ENCODE data around the gene EPG5.
"Not testable (repeated sequence)": the region's sequence is repeated elsewhere in the genome, so short reads cannot be mapped to it uniquely, and the experiment has no call there.

Gene EPG5

GRCh38 chr18:45836242-45837205 lies 130.6 kb downstream of the EPG5 start:
- WGBS, 2 experiments, result 55 to 57% methylated on average over 14 of the region's 14 CpGs
- Histone ChIP-seq H3K27me3 (ENCODE audit: control insufficient read depth, insufficient read depth, low read length, poor library complexity, severe bottlenecking) (peaks cover 58% of the 10 kb centered on the region), H3K4me1 (ENCODE audit: control insufficient read depth, insufficient read depth, low read length) (peaks cover 5% of the 10 kb centered on the region), H3K27ac (ENCODE audit: insufficient read depth, low read depth, low read length, poor library complexity, severe bottlenecking) (no peak overlapping the region), H3K36me3 (ENCODE audit: control insufficient read depth, insufficient read depth, low read length) (no peaks in the 10 kb centered on the region), H3K9me3 (ENCODE audit: control insufficient read depth, low read length) (no peaks in the 10 kb centered on the region), H3K4me3 (ENCODE audit: insufficient read depth, low read depth, low read length) (no peak overlapping the region)

GRCh38 chr18:45835057-45835636 lies 132.0 kb downstream of the EPG5 start:
- peaks cover 5% of the 10 kb centered on the region for H3K4me1 ChIP-seq (ENCODE audit: control insufficient read depth, insufficient read depth, low read length)
- WGBS, 2 experiments, result 87 to 91% methylated on average over 3 of the region's 3 CpGs
- H3K27me3 ChIP-seq (ENCODE audit: control insufficient read depth, insufficient read depth, low read length, poor library complexity, severe bottlenecking), result peaks cover 58% of the 10 kb centered on the region

GRCh38 chr18:45834306-45834705 lies 132.8 kb downstream of the EPG5 start:
- peaks cover 5% of the 10 kb centered on the region for H3K4me1 ChIP-seq (ENCODE audit: control insufficient read depth, insufficient read depth, low read length)
- no peaks in the 10 kb centered on the region for H3K9me3 ChIP-seq (ENCODE audit: control insufficient read depth, low read length)
- no peak overlapping the region for H3K27ac ChIP-seq (ENCODE audit: insufficient read depth, low read depth, low read length, poor library complexity, severe bottlenecking)
- H3K27me3 ChIP-seq (ENCODE audit: control insufficient read depth, insufficient read depth, low read length, poor library complexity, severe bottlenecking), result peaks cover 51% of the 10 kb centered on the region
- 87 to 93% methylated on average over 1 of the region's 1 CpG for WGBS, 2 experiments
- H3K36me3 ChIP-seq (ENCODE audit: control insufficient read depth, insufficient read depth, low read length), result no peaks in the 10 kb centered on the region
- no peak overlapping the region for H3K4me3 ChIP-seq (ENCODE audit: insufficient read depth, low read depth, low read length)

More at GRCh38 chr18:45835057-45835636, 132.0 kb downstream of the EPG5 start:
- H3K4me3 ChIP-seq (ENCODE audit: insufficient read depth, low read depth, low read length), result no peak overlapping the region
- H3K27ac ChIP-seq (ENCODE audit: insufficient read depth, low read depth, low read length, poor library complexity, severe bottlenecking), result no peak overlapping the region
- H3K36me3 ChIP-seq (ENCODE audit: control insufficient read depth, insufficient read depth, low read length), result no peaks in the 10 kb centered on the region
- H3K9me3 ChIP-seq (ENCODE audit: control insufficient read depth, low read length), result no peaks in the 10 kb centered on the region

DNA sequence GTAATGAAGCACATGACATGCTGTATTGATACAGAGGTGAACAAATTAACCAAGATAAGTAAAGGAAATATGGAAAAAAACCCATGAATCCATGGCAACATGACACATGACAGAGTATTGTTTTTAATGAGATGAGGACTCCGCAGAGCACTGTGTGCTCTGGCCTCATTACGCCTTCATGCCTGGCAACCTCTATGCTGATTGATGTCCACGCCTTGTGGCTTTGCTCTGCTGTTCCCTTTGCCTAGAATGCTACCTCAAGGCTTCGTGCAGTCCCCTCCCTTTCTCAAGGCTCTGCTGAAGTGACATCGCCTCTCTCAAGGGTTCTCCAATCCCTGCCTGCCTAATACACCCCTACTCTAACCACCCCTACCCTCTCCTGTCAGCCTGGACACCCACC lies 133.3 kb downstream of the EPG5 start:
- Histone ChIP-seq H3K27ac (ENCODE audit: insufficient read depth, low read depth, low read length, poor library complexity, severe bottlenecking) (no peak overlapping the region), H3K36me3 (ENCODE audit: control insufficient read depth, insufficient read depth, low read length) (no peaks in the 10 kb centered on the region), H3K9me3 (ENCODE audit: control insufficient read depth, low read length) (no peaks in the 10 kb centered on the region), H3K4me1 (ENCODE audit: control insufficient read depth, insufficient read depth, low read length) (peaks cover 5% of the 10 kb centered on the region), H3K4me3 (ENCODE audit: insufficient read depth, low read depth, low read length) (no peak overlapping the region), H3K27me3 (ENCODE audit: control insufficient read depth, insufficient read depth, low read length, poor library complexity, severe bottlenecking) (peaks cover 47% of the 10 kb centered on the region)
- WGBS, 2 experiments, result 89 to 91% methylated on average over 5 of the region's 5 CpGs

DNA sequence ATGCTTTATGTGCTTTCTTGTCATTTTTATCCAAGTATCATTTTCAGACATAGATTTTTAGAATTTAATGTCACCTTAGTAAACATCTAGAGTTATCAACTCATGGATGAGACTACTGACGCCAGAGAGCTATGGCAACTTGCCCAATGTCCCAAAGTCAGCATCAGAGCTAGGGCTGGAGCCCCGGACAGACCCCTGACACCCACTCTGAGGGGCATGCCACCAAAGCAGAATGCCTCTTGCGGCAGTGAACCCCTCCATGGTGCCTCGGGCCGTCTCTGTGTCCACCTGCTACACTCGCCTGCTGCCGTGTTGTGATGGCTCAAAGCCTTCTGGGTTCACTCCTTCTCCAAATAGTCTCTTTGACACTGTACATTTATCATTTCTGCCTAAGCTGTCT lies 136.2 kb downstream of the EPG5 start:
- H3K9me3 ChIP-seq (ENCODE audit: control insufficient read depth, low read length), result no peaks in the 10 kb centered on the region
- no peak overlapping the region for H3K4me3 ChIP-seq (ENCODE audit: insufficient read depth, low read depth, low read length)
- peaks cover 20% of the 10 kb centered on the region for H3K27me3 ChIP-seq (ENCODE audit: control insufficient read depth, insufficient read depth, low read length, poor library complexity, severe bottlenecking)
- H3K4me1 ChIP-seq (ENCODE audit: control insufficient read depth, insufficient read depth, low read length), result peaks cover 14% of the 10 kb centered on the region
- no peak overlapping the region for H3K27ac ChIP-seq (ENCODE audit: insufficient read depth, low read depth, low read length, poor library complexity, severe bottlenecking)
- 86 to 87% methylated on average over 7 of the region's 7 CpGs for WGBS, 2 experiments
- no peaks in the 10 kb centered on the region for H3K36me3 ChIP-seq (ENCODE audit: control insufficient read depth, insufficient read depth, low read length)

DNA sequence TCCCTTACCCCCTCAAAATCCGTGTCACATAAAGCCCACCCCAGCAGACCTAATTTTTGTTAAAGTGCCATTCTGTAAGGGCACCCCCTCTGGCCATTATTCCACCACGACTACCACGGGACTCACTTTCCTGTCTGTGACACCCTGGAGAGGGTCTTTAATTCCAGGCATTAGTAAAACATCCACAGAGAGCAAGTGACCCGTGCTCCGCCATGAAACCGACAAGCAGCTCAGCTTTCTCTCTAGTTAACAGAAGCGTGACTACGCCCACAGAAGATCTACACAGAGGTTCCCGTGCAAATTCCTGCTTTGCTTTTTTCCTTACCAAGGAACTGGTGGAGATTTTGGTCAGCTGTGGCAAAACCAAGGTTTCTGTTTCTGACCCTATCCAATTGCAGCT lies 137.3 kb downstream of the EPG5 start:
- Histone ChIP-seq H3K27ac (ENCODE audit: insufficient read depth, low read depth, low read length, poor library complexity, severe bottlenecking) (no peak overlapping the region), H3K9me3 (ENCODE audit: control insufficient read depth, low read length) (no peaks in the 10 kb centered on the region), H3K4me1 (ENCODE audit: control insufficient read depth, insufficient read depth, low read length) (peaks cover 14% of the 10 kb centered on the region), H3K27me3 (ENCODE audit: control insufficient read depth, insufficient read depth, low read length, poor library complexity, severe bottlenecking) (peaks cover 11% of the 10 kb centered on the region), H3K4me3 (ENCODE audit: insufficient read depth, low read depth, low read length) (no peak overlapping the region), H3K36me3 (ENCODE audit: control insufficient read depth, insufficient read depth, low read length) (no peaks in the 10 kb centered on the region)
- 84% methylated on average over 9 of the region's 9 CpGs for WGBS, 2 experiments

- H3K4me3 ChIP-seq (ENCODE audit: insufficient read depth, low read depth, low read length), result no peak overlapping the region
- no peaks in the 10 kb centered on the region for H3K9me3 ChIP-seq (ENCODE audit: control insufficient read depth, low read length)
- H3K27me3 ChIP-seq (ENCODE audit: control insufficient read depth, insufficient read depth, low read length, poor library complexity, severe bottlenecking), result peaks cover 4% of the 10 kb centered on the region
- no peaks in the 10 kb centered on the region for H3K36me3 ChIP-seq (ENCODE audit: control insufficient read depth, insufficient read depth, low read length)
- WGBS, 2 experiments, result 74% methylated on average over 9 of the region's 9 CpGs
- no peak overlapping the region for H3K27ac ChIP-seq (ENCODE audit: insufficient read depth, low read depth, low read length, poor library complexity, severe bottlenecking)
- peaks cover 12% of the 10 kb centered on the region for H3K4me1 ChIP-seq (ENCODE audit: control insufficient read depth, insufficient read depth, low read length)
Observed at GRCh38 chr18:45828917-45829811, 138.0 kb downstream of the EPG5 start.

GRCh38 chr18:45826716-45827115 lies 140.4 kb downstream of the EPG5 start:
- H3K9me3 ChIP-seq (ENCODE audit: control insufficient read depth, low read length); H3K4me3 ChIP-seq (ENCODE audit: insufficient read depth, low read depth, low read length); H3K36me3 ChIP-seq (ENCODE audit: control insufficient read depth, insufficient read depth, low read length); H3K4me1 ChIP-seq (ENCODE audit: control insufficient read depth, insufficient read depth, low read length); H3K27ac ChIP-seq (ENCODE audit: insufficient read depth, low read depth, low read length, poor library complexity, severe bottlenecking); H3K27me3 ChIP-seq (ENCODE audit: control insufficient read depth, insufficient read depth, low read length, poor library complexity, severe bottlenecking): not testable (repeated sequence)
- 93% methylated on average over 4 of the region's 4 CpGs for WGBS, 2 experiments

GRCh38 chr18:45826084-45826483 lies 141.0 kb downstream of the EPG5 start:
- WGBS, 2 experiments, result 75 to 77% methylated on average over 4 of the region's 4 CpGs
- no peaks in the 10 kb centered on the region for H3K9me3 ChIP-seq (ENCODE audit: control insufficient read depth, low read length)
- no peaks in the 10 kb centered on the region for H3K36me3 ChIP-seq (ENCODE audit: control insufficient read depth, insufficient read depth, low read length)
- no peaks in the 10 kb centered on the region for H3K27me3 ChIP-seq (ENCODE audit: control insufficient read depth, insufficient read depth, low read length, poor library complexity, severe bottlenecking)
- H3K4me1 ChIP-seq (ENCODE audit: control insufficient read depth, insufficient read depth, low read length), result peaks cover 9% of the 10 kb centered on the region
- no peak overlapping the region for H3K27ac ChIP-seq (ENCODE audit: insufficient read depth, low read depth, low read length, poor library complexity, severe bottlenecking)
- H3K4me3 ChIP-seq (ENCODE audit: insufficient read depth, low read depth, low read length), result no peak overlapping the region

Measured in ectodermal cell (in vitro differentiated cells).